ENCODE results near the gene TOMM34.

GRCh38 chr20:44910690-44911262, 49.4 kb downstream of the TOMM34 start:
- no peak for TF ChIP-seq CTCF (CRISPR knock-in tag; IDR thresholded peaks at IDR 0.05)
- TF ChIP-seq ZNF850 (CRISPR knock-in tag; conservative IDR thresholded peaks at IDR 0.05) = no peak
- no peak for TF ChIP-seq ZNF280D (CRISPR knock-in tag; IDR thresholded peaks at IDR 0.05)
- TF ChIP-seq MAZ (IDR thresholded peaks at IDR 0.05; ENCODE audit: borderline replicate concordance, low read depth, low read length) = no peak
- no peak; the same call in 1 of the 2 replicates for TF ChIP-seq MAZ (CRISPR knock-in tag; IDR thresholded peaks at IDR 0.05; ENCODE audit: low read depth)
